HG02970 (cell line): ENCODE results near the gene TBC1D3G.
"Not testable (repeated sequence)": the region's sequence is repeated elsewhere in the genome, so short reads cannot be mapped to it uniquely, and the experiment has no call there.

Experiments
- ATAC-seq: cut with Tn5 transposase; IDR thresholded peaks from one replicate; pipeline ENCODE4 v1.9.1; 2021; ENCODE audit warnings: mild to moderate bottlenecking, moderate library complexity, moderate number of reproducible peaks; ENCODE audit not compliant: unreplicated experiment, low FRiP score

The TBC1D3G gene

DNA sequence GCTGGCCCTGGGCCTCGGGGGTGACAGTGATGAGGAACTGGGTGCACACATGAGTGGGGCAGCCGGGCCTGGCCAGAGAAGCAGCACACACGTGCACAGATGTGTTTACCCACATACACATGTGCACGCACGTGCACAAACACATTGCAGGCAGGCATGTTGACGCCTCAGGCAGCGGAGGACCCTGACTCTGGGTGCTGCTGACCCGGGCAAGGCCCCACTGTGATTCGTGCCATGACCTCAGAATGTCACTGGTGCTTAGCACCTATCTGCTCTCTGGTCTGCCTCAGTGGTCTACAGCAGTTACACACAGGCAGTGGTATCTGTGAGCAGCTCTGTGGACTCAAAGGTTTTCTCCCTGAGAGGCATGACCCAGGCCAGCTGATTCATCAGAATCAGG lies at the start of gene TBC1D3G:
TBC1D3G (plus strand) TSS at position 301 of the 400 bp plus-strand sequence. CDS start 1,528 bp downstream, outside the sequence.
- not testable (repeated sequence) for ATAC-seq

DNA sequence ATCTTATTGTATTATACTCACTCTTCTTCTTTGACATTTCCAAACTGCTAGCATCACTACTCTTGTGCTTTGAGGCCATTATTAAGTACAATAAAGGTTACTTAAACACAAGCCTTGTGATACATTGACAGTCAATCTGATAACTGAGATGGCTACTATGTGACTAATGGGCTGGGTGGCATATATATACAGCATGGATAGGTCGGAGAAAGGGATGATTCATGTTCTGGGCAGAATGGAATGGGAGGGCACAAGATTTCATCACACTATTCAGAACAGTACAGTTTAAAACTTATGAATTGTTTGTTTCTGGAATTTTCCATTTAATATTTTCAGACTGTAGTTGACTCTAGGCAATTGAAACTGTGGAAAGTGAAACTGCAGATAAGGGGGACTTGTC lies 40.4 kb upstream of the TBC1D3G start:
- ATAC-seq: not testable (repeated sequence)

DNA sequence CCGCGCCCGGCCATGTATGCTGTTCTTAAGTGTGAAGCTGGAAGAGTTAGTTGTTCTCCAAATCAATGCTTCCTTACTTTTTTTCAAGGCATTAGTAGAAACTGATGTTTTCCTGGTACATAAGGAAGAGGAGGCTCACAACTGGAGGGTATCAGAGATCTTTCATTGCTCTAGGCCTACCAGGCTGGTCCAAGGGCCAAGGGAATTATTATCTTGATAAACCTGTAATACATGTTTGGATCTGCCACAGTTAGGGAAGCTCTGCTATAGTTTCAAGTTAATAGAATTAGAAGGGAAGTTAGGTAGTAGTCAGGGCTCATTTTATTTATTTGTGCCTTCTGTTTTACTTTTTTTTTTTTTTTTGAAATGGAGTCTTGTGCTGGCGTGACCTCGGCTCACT lies 39.5 kb upstream of the TBC1D3G start:
- ATAC-seq: not testable (repeated sequence)

DNA sequence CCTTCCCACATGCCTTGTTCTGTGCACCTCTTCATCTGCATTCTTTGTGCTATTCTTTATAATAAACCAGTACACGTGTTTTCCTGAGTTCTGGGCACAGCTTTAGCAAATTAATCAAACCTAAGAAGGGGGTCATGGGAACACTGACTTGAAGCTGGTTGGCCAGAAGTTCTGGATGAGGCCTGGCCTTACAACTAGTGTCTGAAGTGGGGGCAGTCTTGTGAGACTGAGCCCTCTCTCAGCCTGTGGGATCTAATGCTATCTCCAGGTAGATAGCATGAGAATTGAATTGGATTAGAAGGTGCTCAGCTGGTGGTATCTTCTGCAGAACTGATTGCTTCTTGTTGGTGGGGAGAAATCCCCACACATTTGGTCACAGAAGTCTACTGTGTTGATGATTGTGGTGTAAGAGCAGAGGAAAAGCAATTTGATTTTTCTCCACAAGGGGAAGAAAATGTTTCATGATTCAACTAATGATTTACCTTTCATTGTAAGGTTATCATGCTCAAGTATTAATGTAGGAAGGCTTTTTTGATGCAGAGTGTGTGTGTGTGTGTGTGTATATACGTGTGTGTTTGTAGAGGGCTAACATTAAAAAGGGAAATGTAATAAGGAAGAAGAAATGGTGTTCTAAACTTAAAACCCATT lies 33.6 kb upstream of the TBC1D3G start:
- ATAC-seq: not testable (repeated sequence)

DNA sequence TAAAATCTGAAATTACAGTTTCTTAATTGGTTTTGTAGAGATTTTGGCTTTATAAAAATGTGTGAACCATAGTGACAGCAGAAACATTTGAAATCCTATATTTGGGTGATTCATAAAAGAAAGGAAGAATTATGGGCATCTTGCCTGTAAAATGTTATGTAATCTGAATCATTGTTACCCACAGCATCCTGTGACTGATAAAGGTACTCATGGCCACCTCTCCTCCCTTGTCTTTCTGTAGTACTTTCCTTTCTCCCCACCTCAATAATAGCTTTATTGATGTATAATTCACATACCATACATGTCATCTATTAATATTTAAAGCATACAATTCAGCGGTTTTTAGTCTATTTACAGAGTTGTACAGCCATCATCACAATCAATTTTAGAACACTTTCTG lies 28.5 kb upstream of the TBC1D3G start:
- ATAC-seq: not testable (repeated sequence)

DNA sequence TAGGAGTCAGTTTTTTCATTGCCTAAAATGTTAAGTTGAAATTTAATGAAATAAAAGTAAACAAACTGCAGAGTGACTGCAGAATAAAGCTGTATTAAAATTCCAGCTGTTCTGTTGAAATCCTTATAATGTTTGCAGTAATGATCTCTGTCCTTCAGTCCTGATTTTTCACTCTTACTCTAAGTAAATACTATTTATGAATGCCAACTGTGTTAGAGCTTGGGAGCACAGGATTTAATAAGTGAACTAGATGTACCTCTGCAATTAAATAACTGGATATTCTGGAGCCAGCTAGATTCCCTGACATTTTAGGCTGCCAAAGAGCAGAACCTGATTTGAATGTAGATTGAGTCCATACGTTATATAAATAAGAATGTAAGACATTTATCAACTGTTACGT lies 7.9 kb upstream of the TBC1D3G start:
- ATAC-seq: not testable (repeated sequence)

DNA sequence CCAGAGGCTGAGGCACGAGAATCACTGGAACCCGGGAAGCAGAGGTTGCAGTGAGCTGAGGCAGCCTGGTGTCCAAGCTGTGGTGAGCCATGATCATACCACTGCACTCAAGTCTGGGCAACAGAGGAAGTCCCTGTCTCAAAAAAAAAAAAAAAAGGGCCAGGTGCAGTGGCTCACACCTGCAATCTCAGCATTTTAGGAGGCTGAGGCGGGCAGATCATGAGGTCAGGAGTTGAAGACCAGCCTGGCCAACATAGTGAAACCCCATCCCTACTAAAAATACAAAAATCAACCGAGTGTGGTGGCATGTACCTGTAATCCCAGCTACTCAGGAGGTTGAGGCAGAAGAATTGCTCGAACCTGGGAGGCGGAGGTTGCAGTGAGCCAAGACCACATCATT lies 38.8 kb downstream of the TBC1D3G start:
- ATAC-seq: not testable (repeated sequence)

DNA sequence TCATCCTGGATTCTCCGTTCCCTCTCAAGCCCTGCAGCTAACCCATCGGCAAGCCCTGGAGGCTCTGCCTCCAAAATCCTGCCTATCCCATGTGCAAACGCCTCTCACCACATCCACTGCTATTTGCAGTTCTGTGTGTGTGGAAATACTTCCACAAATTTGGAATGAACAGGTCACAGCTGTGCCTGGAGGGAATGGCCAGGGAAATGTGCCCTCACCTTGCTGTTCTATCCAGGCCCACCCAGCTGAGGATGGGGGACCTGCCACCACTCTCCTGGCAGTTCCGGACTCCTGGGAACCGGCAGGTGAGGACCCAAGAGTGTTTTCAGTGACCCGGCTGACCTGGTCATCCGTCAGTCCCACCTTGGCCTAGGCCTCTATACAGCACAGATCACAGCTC lies 52.3 kb downstream of the TBC1D3G start:
- ATAC-seq: not testable (repeated sequence)
